Omental fat pad (tissue), 4 donors: ENCODE measurements around the gene PML. TPM values are rescaled to one million over a fixed set of nuclear protein-coding genes. Genes with fewer than 3 reads are reported as not detected.

Experiments
- ATAC-seq: fragments of 150-250 bp; one replicate; pipeline ENCODE4 v1.9.1; 2016; ENCODE audit warnings: mild to moderate bottlenecking, moderate library complexity; ENCODE audit not compliant: low FRiP score
- DNase-seq: peaks from one replicate; pipeline ENCODE4 v3.0.0-alpha.2; 2019; ENCODE audit warnings: low spot score
- total RNA-seq, 4 donors: library from RNA; depleted of rRNA; stranded (reverse); fragments of >200 nt; gene quantifications; one replicate each; pipeline ENCODE4 v1.1.0, GENCODE V29; 2016
- TF ChIP-seq, protein P1 (sequence below), 3 donors: fragments of 450-650 bp; IDR thresholded peaks; one replicate each; pipeline ENCODE4 v1.5.1; 2016 to 2017; ENCODE audit warnings: antibody characterized with exemption in 3 of 3, mild to moderate bottlenecking in 3 of 3, moderate library complexity in 2 of 3

The PML gene
- total RNA-seq, 4 donors from 2014 or later, result 39.3 to 172 (median 86.5) TPM

DNA sequence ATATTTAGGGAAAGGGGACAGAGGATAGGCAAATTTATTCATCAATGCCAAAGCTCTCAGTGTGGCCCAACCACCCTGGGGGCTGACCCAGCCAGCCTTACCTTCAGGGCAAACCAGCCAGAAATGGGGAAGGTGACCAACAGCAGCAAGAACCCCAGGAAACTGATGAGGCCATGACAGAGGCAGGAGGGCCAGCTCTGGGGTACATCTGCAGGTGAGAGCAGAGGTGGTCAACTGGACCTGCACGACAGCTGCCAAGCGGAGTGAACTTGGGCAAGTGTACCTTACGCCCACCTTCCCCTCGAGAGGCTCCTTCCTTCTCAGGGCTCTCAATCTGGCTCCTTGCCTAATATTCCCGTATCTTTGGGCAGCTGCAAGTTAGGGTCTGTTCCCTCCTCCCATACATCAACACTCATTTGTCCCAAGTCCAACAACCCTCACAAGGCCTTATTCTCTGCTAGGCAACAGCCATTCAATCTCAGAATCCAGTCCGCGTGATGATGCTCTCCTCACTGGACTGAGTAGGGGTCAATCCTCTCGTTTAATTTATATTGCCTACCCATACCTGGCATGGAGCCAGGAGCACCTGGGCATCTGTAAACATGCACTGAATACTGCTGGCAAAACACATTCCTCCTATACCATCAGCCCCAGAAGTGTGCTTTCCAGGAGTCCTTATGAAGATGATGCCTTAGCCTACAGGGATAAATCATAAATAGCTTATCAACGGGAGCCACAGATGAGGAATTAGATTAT, 4.1 kb upstream of the PML start:
- no peak for ATAC-seq
- DNase-seq, result no peak
- TF ChIP-seq, protein P1, sequence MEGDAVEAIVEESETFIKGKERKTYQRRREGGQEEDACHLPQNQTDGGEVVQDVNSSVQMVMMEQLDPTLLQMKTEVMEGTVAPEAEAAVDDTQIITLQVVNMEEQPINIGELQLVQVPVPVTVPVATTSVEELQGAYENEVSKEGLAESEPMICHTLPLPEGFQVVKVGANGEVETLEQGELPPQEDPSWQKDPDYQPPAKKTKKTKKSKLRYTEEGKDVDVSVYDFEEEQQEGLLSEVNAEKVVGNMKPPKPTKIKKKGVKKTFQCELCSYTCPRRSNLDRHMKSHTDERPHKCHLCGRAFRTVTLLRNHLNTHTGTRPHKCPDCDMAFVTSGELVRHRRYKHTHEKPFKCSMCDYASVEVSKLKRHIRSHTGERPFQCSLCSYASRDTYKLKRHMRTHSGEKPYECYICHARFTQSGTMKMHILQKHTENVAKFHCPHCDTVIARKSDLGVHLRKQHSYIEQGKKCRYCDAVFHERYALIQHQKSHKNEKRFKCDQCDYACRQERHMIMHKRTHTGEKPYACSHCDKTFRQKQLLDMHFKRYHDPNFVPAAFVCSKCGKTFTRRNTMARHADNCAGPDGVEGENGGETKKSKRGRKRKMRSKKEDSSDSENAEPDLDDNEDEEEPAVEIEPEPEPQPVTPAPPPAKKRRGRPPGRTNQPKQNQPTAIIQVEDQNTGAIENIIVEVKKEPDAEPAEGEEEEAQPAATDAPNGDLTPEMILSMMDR (IDR thresholded peaks at IDR 0.05), result no peak

GRCh38 chr15:73991260-73991659, 3.3 kb upstream of the PML start:
- ATAC-seq (no peak), DNase-seq (no peak)
- TF ChIP-seq, protein P1 (IDR thresholded peaks at IDR 0.05), result no peak

- TF ChIP-seq, protein P1 (IDR thresholded peaks at IDR 0.05), result peak in 2 of 3 donors; percentile 69 to 88
- ATAC-seq (peak; percentile 85), DNase-seq (peak; percentile 72)
Measured at GRCh38 chr15:73991726-73992593, 2.6 kb upstream of the PML start, which contains the start of gene STOML1. Gene STOML1, minus strand, starts transcription at chr15:73992295. Its CDS starts 72 bp downstream, at chr15:73992223.

DNA sequence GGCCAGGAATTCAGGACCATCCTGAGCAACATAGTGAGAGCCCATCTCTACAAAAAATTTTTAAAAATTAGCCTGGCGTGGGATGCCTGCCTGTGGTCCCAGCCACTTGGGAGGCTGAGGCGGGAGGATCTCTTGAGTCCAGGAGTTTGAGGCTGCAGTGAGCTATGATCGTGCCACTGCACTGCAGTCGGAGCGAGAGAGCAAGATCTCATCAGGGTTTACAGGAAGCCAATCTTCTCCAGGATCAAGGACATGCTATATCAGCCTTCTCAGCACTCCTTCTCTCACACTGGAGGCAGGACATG, 2.0 kb upstream of the PML start:
- TF ChIP-seq, protein P1 (IDR thresholded peaks at IDR 0.05), result no peak
- no peak for DNase-seq
- ATAC-seq, result no peak

DNA sequence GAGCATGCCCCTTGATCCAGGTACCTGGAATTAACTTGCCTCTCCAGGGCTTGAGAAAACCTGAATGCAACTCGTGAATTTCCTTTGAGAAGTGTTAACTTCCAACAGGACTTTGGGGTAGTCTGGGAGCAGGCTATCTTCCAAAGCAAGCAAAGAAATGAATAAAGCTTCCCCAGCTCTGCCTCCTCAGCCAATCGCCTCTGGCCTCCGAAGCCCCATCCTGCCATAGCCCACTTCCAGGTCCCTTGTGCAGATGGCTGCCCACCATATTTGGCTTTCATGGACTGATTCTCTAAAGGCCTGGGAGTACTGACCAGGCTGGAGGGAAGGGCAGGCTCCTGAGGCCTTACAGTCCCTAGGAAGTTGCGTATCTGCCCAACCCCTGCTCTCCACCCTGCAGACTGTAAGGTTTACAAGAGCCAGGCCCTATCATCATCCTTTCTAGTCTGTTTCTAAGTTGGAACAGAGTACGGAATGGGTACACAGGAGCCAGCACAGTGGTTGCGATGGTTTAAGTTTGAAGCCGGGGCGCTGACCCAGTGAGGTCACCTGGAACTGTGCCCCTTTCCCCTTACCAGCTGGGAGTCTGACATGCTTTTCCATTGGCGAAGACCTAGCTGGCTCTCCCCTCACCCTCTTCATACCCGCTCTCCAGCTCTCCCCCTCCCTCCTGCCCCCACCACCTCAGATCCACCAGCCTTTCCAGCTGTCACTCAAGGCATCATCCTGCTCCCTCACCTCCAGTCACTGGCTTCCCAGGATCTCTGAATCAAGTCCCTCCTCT, 1.1 kb upstream of the PML start:
- no peak for ATAC-seq
- TF ChIP-seq, protein P1 (IDR thresholded peaks at IDR 0.05), result no peak
- DNase-seq, result no peak

DNA sequence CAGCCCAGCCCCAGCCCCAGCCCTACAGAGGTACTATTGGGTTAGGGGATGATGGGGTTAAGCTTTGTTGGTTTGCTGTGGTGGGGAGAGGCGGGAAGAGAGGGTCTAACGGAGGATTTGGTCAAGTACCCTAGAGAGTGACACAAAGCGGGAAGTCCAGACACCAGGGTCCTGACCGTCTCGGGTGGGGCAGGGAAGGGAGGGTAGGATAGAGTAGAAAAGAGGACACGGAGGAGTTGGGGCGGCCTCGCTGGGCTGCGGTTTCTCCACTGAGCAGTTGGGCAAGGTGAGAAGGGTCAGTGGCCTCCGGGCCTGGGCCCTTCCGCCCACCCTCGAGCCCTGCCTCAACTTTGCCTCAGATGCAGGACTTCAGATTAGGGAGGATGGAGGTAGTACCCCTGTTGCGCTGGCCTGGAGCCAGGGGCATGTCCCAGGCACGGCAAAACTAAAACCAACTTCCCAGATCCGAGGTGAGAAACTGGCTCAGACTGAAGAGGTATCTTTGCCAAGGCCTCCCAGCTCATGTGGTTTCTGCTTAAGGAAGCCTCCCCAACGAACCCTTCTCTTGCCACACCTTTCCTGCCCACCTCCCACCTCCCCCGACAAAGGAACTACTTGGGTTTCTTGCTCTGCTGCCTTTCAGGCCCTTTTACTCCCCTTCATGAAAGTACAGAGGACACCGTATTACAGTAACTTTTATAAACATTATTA, 551 bp downstream of the PML start:
- no peak for DNase-seq
- no peak for ATAC-seq
- TF ChIP-seq, protein P1 (IDR thresholded peaks at IDR 0.05), result no peak
